Measurements from ENCODE around the gene ARHGAP28. TPM values are rescaled to one million over a fixed set of nuclear protein-coding genes. Genes with fewer than 3 reads are reported as not detected.
A peak's percentile ranks its signal among the peaks of the same experiment; 100 is the strongest.

ARHGAP28 gene
- total RNA-seq, 1 experiment from 2014 or later, result 9.2 TPM

GRCh38 chr18:6842081-6842480, 112.6 kb downstream of the ARHGAP28 start:
- Mint-ChIP-seq H3K27ac (0 out of 7 replicates have a peak overlapping the region, but pooled peaks of 1 of the 3 experiments have one; percentile 7), H3K36me3 (ENCODE audit: insufficient read depth in 1 of 3, low read depth in 3 of 3) (peaks cover 0 to 3% (median 0%) of the 10 kb centered on the region in 3 experiments; a peak in 4 of 7 replicates), H3K4me1 (peaks cover 6 to 9% of the 10 kb centered on the region in 2 experiments), H3K9me3 (no peaks in the 10 kb centered on the region), H3K27me3 (ENCODE audit: low read depth) (no peaks in the 10 kb centered on the region), H3K4me3 (no peak overlapping the region)
- Histone ChIP-seq H3K18ac (ENCODE audit: insufficient read length, low read depth, low read length) (no peak overlapping the region), H3K79me2 (ENCODE audit: insufficient read depth, low read length) (no peaks in the 10 kb centered on the region; the same call in 1 of the 2 replicates), H2BK12ac (ENCODE audit: insufficient read length, low read depth, low read length) (no peak overlapping the region), H2BK120ac (ENCODE audit: low read depth, low read length, poor library complexity, severe bottlenecking) (no peak overlapping the region), H3K23ac (ENCODE audit: insufficient read length, low read depth, low read length) (no peak overlapping the region), H3K79me1 (ENCODE audit: insufficient read depth, low read depth, low read length, poor library complexity, severe bottlenecking) (peaks cover 2% of the 10 kb centered on the region), H3K56ac (ENCODE audit: insufficient read length, low read depth, low read length) (no peak overlapping the region), H4K8ac (replicated peaks; ENCODE audit: insufficient read length, low read depth, low read length) (no peak overlapping the region), H4K91ac (ENCODE audit: insufficient read length, low read depth, low read length) (no peak overlapping the region), H2BK20ac (ENCODE audit: low read depth, low read length, poor library complexity, severe bottlenecking) (no peak overlapping the region), H4K5ac (ENCODE audit: insufficient read length, low read depth, low read length) (no peak overlapping the region), H3K27ac (ENCODE audit: insufficient read length, low read depth, low read length) (no peak overlapping the region), H3K23me2 (ENCODE audit: insufficient read length, low read depth, low read length, poor library complexity, severe bottlenecking) (no peaks in the 10 kb centered on the region), H2AK5ac (ENCODE audit: insufficient read length, low read length) (no peak overlapping the region), H3K4me2 (ENCODE audit: insufficient read depth, insufficient read length, low read length) (no peak overlapping the region), H3K27me3 (ENCODE audit: insufficient read depth, low read length) (no peaks in the 10 kb centered on the region), H3K4me1 (ENCODE audit: insufficient read depth, low read length) (no peaks in the 10 kb centered on the region; the same call in 1 of the 2 replicates), H3K14ac (ENCODE audit: insufficient read depth, low read length) (no peak overlapping the region), H3T11ph (ENCODE audit: low read length) (no peak overlapping the region), H2BK5ac (ENCODE audit: insufficient read length, low read length) (no peak overlapping the region), H3K9me3 (ENCODE audit: control insufficient read depth, low read depth, low read length) (no peaks in the 10 kb centered on the region), H3K4ac (ENCODE audit: low read depth, low read length) (no peak overlapping the region), H2AFZ (ENCODE audit: low read length) (no peak overlapping the region), H2BK15ac (ENCODE audit: low read depth, low read length) (no peak overlapping the region), H4K20me1 (ENCODE audit: control insufficient read depth, insufficient read depth, insufficient read length) (no peaks in the 10 kb centered on the region), H3K9ac (ENCODE audit: extremely low read depth, insufficient read length, low read length) (no peak overlapping the region)
- WGBS (ENCODE audit: extremely low coverage, insufficient read length, low lambda C conversion rate), result no CpG with 5 or more reads among the region's 3 CpGs
- TF ChIP-seq CTCF (conservative IDR thresholded peaks at IDR 0.05), result no peak
- DNase-seq, result no peak
